Lung (tissue), 12 donors: Measurements from ENCODE around the gene FBF1. TPM values are rescaled to one million over a fixed set of nuclear protein-coding genes. Genes with fewer than 3 reads are reported as not detected.

Source experiments
- ATAC-seq: fragments of 200-7000 bp; cut with Tn5 transposase; one replicate; pipeline ENCODE4 v1.9.1; 2020; ENCODE audit warnings: moderate number of reproducible peaks; ENCODE audit not compliant: insufficient read depth, low FRiP score
- DNase-seq, 3 donors: peaks; one replicate each; pipeline ENCODE4 v3.0.0-alpha.2; 2013 to 2017
- H3K27ac ChIP-seq, 2 donors: one replicate each; pipeline ENCODE4 v1.5.1; 2013; ENCODE audit warnings: mild to moderate bottlenecking in 2 of 2, moderate library complexity in 2 of 2, control low read depth in 1 of 2, inconsistent platforms in 1 of 2, low read depth in 1 of 2, low read length in 1 of 2
- H3K27me3 ChIP-seq, 3 donors: one replicate each; pipeline ENCODE4 v1.5.1; 2013; ENCODE audit warnings: low read length in 2 of 3; ENCODE audit not compliant: control insufficient read depth in 3 of 3, insufficient read depth in 3 of 3
- H3K36me3 ChIP-seq, 4 donors: one replicate each; pipeline ENCODE4 v1.5.1; 2013; ENCODE audit warnings: low read length in 4 of 4, mild to moderate bottlenecking in 1 of 4, moderate library complexity in 1 of 4; ENCODE audit not compliant: control insufficient read depth in 4 of 4, insufficient read depth in 4 of 4
- H3K4me1 ChIP-seq, 5 donors: one replicate each; pipeline ENCODE4 v1.5.1; 2013; ENCODE audit warnings: low read length in 5 of 5, mild to moderate bottlenecking in 2 of 5, moderate library complexity in 1 of 5; ENCODE audit not compliant: control insufficient read depth in 5 of 5, insufficient read depth in 5 of 5
- H3K4me3 ChIP-seq: one replicate; pipeline ENCODE4 v1.5.1; 2013; ENCODE audit warnings: mild to moderate bottlenecking, control low read depth, moderate library complexity
- H3K9ac ChIP-seq, 2 donors: one replicate each; pipeline ENCODE4 v1.5.1; 2013; ENCODE audit warnings: low read length in 2 of 2, control low read depth in 1 of 2; ENCODE audit not compliant: insufficient read depth in 1 of 2
- H3K9me3 ChIP-seq, 4 donors: one replicate each; pipeline ENCODE4 v1.5.1; 2013; ENCODE audit warnings: low read length in 3 of 4, mild to moderate bottlenecking in 1 of 4, moderate library complexity in 1 of 4; ENCODE audit not compliant: control insufficient read depth in 4 of 4, insufficient read depth in 3 of 4
- WGBS, 2 donors: extraction: QIAGEN DNeasy Blood & Tissue Kit; methylation state at CpG; one replicate each; pipeline ENCODE4 v1.1.7; 2013; 5-methylcytosine and 5-hydroxymethylcytosine counted together
- polyA plus RNA-seq, 2 donors: library from polyadenylated mRNA; stranded (reverse); fragments of 200-250 nt; gene quantifications; one replicate each; pipeline ENCODE4 v1.2.1, GENCODE V29; 2013
- total RNA-seq, 2 donors: library from RNA; depleted of rRNA in 1 of 2; stranded (reverse); fragments of >200 nt in 1 of 2; gene quantifications; one replicate each; pipeline ENCODE4 v1.2.1, GENCODE V29; 2014 to 2021
- TF ChIP-seq, protein P1 (sequence below): IDR thresholded peaks from 2 replicates; pipeline ENCODE4 v1.5.1; 2012; ENCODE audit warnings: mild to moderate bottlenecking; ENCODE audit errors: control extremely low read depth, extremely low read depth
- donor health status: control.
- donor health status: control.
- donor health status: Bipolar disorder and iron deficiency.
- donor health status: healthy.
- donor health status: DM: yes; HTN: yes; CAD: no.

The FBF1 gene
- total and polyA plus RNA-seq, 4 donors = 4.6 to 18.7 (median 13.1) TPM

DNA sequence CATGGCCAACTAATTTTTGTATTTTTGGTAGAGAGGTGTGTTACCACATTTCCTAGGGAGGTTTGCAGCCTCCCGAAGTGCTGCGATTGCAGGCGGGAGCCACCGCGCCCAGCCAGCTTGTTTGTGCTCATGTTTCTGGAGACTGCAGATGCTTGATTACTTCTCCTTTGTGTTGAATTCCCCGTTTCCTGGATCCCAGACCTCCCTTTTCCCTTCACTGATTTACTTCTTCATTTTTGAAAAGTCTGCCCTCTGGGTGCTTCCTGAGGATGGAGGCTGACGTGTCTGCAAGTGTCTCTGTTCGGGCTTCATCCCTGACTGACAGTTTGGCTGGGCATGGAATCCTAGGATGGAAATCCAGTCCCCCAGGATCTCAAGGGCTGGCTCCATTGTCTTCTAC lies 55.4 kb downstream of the FBF1 start:
- TF ChIP-seq, protein P1, sequence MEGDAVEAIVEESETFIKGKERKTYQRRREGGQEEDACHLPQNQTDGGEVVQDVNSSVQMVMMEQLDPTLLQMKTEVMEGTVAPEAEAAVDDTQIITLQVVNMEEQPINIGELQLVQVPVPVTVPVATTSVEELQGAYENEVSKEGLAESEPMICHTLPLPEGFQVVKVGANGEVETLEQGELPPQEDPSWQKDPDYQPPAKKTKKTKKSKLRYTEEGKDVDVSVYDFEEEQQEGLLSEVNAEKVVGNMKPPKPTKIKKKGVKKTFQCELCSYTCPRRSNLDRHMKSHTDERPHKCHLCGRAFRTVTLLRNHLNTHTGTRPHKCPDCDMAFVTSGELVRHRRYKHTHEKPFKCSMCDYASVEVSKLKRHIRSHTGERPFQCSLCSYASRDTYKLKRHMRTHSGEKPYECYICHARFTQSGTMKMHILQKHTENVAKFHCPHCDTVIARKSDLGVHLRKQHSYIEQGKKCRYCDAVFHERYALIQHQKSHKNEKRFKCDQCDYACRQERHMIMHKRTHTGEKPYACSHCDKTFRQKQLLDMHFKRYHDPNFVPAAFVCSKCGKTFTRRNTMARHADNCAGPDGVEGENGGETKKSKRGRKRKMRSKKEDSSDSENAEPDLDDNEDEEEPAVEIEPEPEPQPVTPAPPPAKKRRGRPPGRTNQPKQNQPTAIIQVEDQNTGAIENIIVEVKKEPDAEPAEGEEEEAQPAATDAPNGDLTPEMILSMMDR = no peak
- Histone ChIP-seq H3K4me3 (no peak overlapping the region), H3K27me3 (no peaks in the 10 kb centered on the region), H3K4me1 (no peaks in the 10 kb centered on the region), H3K9ac (no peak overlapping the region), H3K36me3 (peaks cover 0 to 7% (median 0%) of the 10 kb centered on the region in 4 donors), H3K27ac (no peak overlapping the region), H3K9me3 (no peaks in the 10 kb centered on the region)
- ATAC-seq (no peak), DNase-seq (no peak)
- 30 to 46% methylated on average over 8 of the region's 8 CpGs for WGBS, 2 donors

DNA sequence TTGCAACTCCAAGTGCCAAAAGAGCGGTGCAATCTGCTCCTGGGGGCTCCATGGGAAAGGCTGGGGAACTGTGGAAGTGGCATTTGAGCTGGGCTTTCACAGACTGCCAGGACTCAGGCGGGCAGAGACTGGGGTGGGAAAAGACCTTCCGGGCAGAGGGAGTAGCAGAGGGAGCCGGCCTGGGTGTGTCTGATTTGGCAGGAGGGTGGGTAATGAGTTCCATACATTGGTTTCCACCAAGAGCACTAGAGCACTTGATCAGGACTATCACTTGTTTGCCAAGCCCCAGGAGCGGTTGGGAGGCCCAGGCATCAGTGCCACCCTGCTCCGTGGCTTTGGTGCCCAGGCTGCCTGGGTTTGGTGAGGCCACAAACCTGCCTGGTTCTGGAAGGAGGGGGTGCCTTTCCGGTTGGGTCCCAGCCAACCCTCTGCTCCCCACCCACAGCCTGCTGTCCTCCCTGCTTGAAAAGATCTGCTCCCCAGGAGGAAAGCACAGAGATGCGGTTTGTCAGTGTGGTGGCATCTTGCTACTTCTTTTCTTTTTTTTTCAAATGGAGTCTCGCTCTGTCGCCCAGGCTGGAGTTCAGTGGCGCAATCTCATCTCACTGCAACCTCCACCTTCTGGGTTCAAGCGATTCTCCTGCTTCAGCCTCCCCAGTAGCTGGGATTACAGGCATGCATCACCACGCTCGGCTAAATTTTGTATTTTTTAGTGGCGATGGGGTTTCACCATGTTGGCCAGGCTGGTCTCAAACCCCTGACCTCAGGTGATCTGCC lies 59.0 kb downstream of the FBF1 start:
- Histone ChIP-seq H3K9me3 (no peaks in the 10 kb centered on the region), H3K9ac (no peak overlapping the region), H3K27me3 (no peaks in the 10 kb centered on the region), H3K4me3 (no peak overlapping the region), H3K36me3 (peaks cover 0 to 2% (median 0%) of the 10 kb centered on the region in 4 donors), H3K4me1 (peaks cover 0 to 12% (median 1%) of the 10 kb centered on the region in 5 donors), H3K27ac (no peak overlapping the region)
- ATAC-seq = no peak
- no peak for DNase-seq
- WGBS, 2 donors = 85 to 92% methylated on average over 13 to 15 of the region's 15 CpGs
- TF ChIP-seq, protein P1 = no peak

DNA sequence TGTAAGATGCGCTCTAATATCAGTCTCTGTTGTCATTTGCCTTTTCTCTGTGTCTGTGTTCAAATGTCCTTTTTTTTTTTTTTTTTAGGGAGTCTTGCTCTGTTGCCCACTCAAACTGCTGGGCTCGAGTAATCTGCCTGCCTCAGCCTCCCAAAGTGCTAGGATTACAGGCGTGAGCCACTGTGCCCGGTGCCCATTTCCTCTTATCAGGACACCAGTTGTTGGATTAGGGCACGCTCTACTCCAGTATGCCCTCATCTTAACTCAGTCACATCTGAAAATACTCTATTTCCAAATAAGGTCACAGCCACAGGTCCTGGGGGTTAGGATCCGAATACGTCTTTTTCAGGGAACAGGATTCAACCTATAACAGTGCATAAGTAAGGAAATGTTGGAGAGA lies 60.6 kb downstream of the FBF1 start:
- H3K4me1 ChIP-seq = peaks cover 0 to 25% (median 13%) of the 10 kb centered on the region in 5 donors
- DNase-seq = no peak
- H3K9ac ChIP-seq = no peak overlapping the region
- TF ChIP-seq, protein P1 = no peak
- H3K4me3 ChIP-seq = no peak overlapping the region
- no peak for ATAC-seq
- H3K9me3 ChIP-seq = no peaks in the 10 kb centered on the region
- peaks cover 0 to 7% (median 2%) of the 10 kb centered on the region in 4 donors for H3K36me3 ChIP-seq
- H3K27me3 ChIP-seq = no peaks in the 10 kb centered on the region
- WGBS, 2 donors = 82 to 84% methylated on average over 7 of the region's 7 CpGs
- no peak overlapping the region for H3K27ac ChIP-seq
